HepG2 (cell line): ENCODE results near the gene CARD9. TPM values are rescaled to one million over a fixed set of nuclear protein-coding genes. Genes with fewer than 3 reads are reported as not detected.
A peak's percentile ranks its signal among the peaks of the same experiment; 100 is the strongest.

Source experiments
- ATAC-seq: fragments of 200-7000 bp; cut with Tn5 transposase; 3 replicates; pipeline ENCODE4 v1.9.1; 2020; ENCODE audit warnings: mild to moderate bottlenecking, moderate library complexity
- BruUV-seq: library from RNA; stranded (reverse); fragments of 400-500 nt; replicated peaks from 2 replicates; lab custom pipeline; 2021; lab: Mats Ljungman, UMichigan
- CTCF ChIA-PET: fragments of 300-600 bp; formaldehyde crosslinking; extraction: SDS; loops from one replicate; lab custom pipeline; 2021; ENCODE audit warnings: low total read pairs, inconsistent platforms, low intra/inter-chr PET ratio; lab: Yijun Ruan, JAX
- POLR2A ChIA-PET: fragments of 350-600 bp; sonication (Branson Sonifier 250); formaldehyde crosslinking; loops from one replicate; lab custom pipeline; 2020; ENCODE audit warnings: antibody characterized with exemption, inconsistent platforms; lab: Yijun Ruan, JAX
- DNase-seq: peaks from one replicate; pipeline ENCODE4 v3.0.0-alpha.2; 2015; ENCODE audit warnings: low spot score
- FAIRE-seq: peaks from 3 replicates; lab custom pipeline; 2011; peaks lifted over from hg19 to GRCh38; lab: Jason Lieb, UNC
- H2AFZ ChIP-seq: one replicate; pipeline ENCODE4 v1.6.1; 2011; ENCODE audit warnings: low read length, inconsistent platforms
- H3K27ac ChIP-seq: fragments of 300-600 bp; 3 replicates; pipeline ENCODE4 v1.8.0; 2011; ENCODE audit warnings: mixed run types, mild to moderate bottlenecking, mixed read lengths, low read length, inconsistent platforms; ENCODE audit not compliant: insufficient read depth; ENCODE audit errors: extremely low read length
- H3K27me3 ChIP-seq, 2 experiments: fragments of 200-600 bp in 1 of 2; 2 replicates in 1 of 2; 3 replicates in 1 of 2; pipeline versions ENCODE4 v1.6.0 to v1.8.0; 2011; ENCODE audit warnings: low read length in 2 of 2, mild to moderate bottlenecking in 2 of 2, moderate library complexity in 2 of 2, inconsistent platforms in 1 of 2; ENCODE audit not compliant: insufficient read depth in 2 of 2, control insufficient read depth in 1 of 2
- H3K36me3 ChIP-seq, 2 experiments: fragments of 200-600 bp in 1 of 2; replicated peaks in 1 of 2; 2 replicates in 1 of 2; 3 replicates in 1 of 2; pipeline versions ENCODE4 v1.5.1 to v1.8.0; 2011; ENCODE audit warnings: low read length in 2 of 2, inconsistent platforms in 1 of 2; ENCODE audit not compliant: insufficient read depth in 2 of 2, control insufficient read depth in 1 of 2
- H3K4me1 ChIP-seq: 2 replicates; pipeline ENCODE4 v1.5.1; 2012; ENCODE audit warnings: low read length, inconsistent platforms; ENCODE audit not compliant: insufficient read depth
- H3K4me2 ChIP-seq: 2 replicates; pipeline ENCODE4 v1.6.0; 2011; ENCODE audit warnings: low read depth, low read length, inconsistent platforms
- H3K4me3 ChIP-seq, 3 experiments: fragments of 200-600 bp in 1 of 3; sonication (generic), shearing (Covaris generic) in 1 of 3; replicated peaks in 1 of 3; 2 replicates each; pipeline ENCODE4 v1.5.1; 2011 to 2016; ENCODE audit warnings: low read length in 3 of 3, inconsistent platforms in 2 of 3, low read depth in 2 of 3, mild to moderate bottlenecking in 2 of 3, control low read depth in 1 of 3, mixed read lengths in 1 of 3; ENCODE audit not compliant: insufficient read depth in 1 of 3
- H3K79me2 ChIP-seq: one replicate; pipeline ENCODE4 v1.6.1; 2011; ENCODE audit warnings: low read length, inconsistent platforms; ENCODE audit not compliant: insufficient read depth
- H3K9ac ChIP-seq: 2 replicates; pipeline ENCODE4 v1.6.0; 2011; ENCODE audit warnings: mild to moderate bottlenecking, low read depth, low read length, inconsistent platforms; ENCODE audit not compliant: insufficient read depth
- H3K9me3 ChIP-seq: 2 replicates; pipeline ENCODE4 v1.5.1; 2012; ENCODE audit warnings: mild to moderate bottlenecking, low read length
- H4K20me1 ChIP-seq: 2 replicates; pipeline ENCODE4 v1.6.0; 2011; ENCODE audit warnings: inconsistent platforms, mild to moderate bottlenecking, low read length, moderate library complexity; ENCODE audit not compliant: insufficient read depth
- ESRRA ChIP-seq: sonication (generic); formaldehyde crosslinking; IDR thresholded peaks from 2 replicates; pipeline ENCODE4 v1.5.1; 2020; ENCODE audit warnings: mild to moderate bottlenecking, low read depth, missing genetic modification reagents
- HNRNPL ChIP-seq: fragments of 200-400 bp; formaldehyde crosslinking; IDR thresholded peaks from 2 replicates; pipeline ENCODE4 v1.6.1; 2017; ENCODE audit warnings: mild to moderate bottlenecking, low read depth, low read length
- HOXA5 ChIP-seq: sonication (generic); formaldehyde crosslinking; IDR thresholded peaks from 2 replicates; pipeline ENCODE4 v1.4.0; 2020; ENCODE audit warnings: missing genetic modification reagents
- SRY ChIP-seq: sonication (generic); formaldehyde crosslinking; IDR thresholded peaks from 2 replicates; pipeline ENCODE4 v1.8.0; 2022; ENCODE audit warnings: mild to moderate bottlenecking, missing genetic modification reagents
- TBX2 ChIP-seq: sonication (generic); formaldehyde crosslinking; IDR thresholded peaks from 2 replicates; pipeline ENCODE4 v1.5.0; 2020; ENCODE audit warnings: missing genetic modification reagents, mild to moderate bottlenecking, borderline replicate concordance
- ZFX ChIP-seq: sonication (generic); formaldehyde crosslinking; IDR thresholded peaks from 2 replicates; pipeline ENCODE4 v1.4.0; 2020; ENCODE audit warnings: mild to moderate bottlenecking, low read depth, missing genetic modification reagents, moderate library complexity
- ZNF136 ChIP-seq: sonication (generic); formaldehyde crosslinking; IDR thresholded peaks from 2 replicates; pipeline ENCODE4 v1.8.1; 2022; ENCODE audit warnings: low read depth, mild to moderate bottlenecking, moderate library complexity, missing genetic modification reagents
- ZNF407 ChIP-seq: sonication (generic); formaldehyde crosslinking; IDR thresholded peaks from one replicate; pipeline ENCODE4 v1.5.1; 2020; ENCODE audit warnings: mild to moderate bottlenecking, missing genetic modification reagents; ENCODE audit errors: not compliant biosample characterization
- ZNF501 ChIP-seq: sonication (generic); formaldehyde crosslinking; IDR thresholded peaks from 2 replicates; pipeline ENCODE4 v1.5.1; 2020; ENCODE audit warnings: mild to moderate bottlenecking, moderate library complexity, missing genetic modification reagents
- ZNF772 ChIP-seq: sonication (generic); formaldehyde crosslinking; IDR thresholded peaks from 2 replicates; pipeline ENCODE4 v1.5.0; 2020; ENCODE audit warnings: mild to moderate bottlenecking, missing genetic modification reagents
- WGBS: methylation state at CpG from one replicate; pipeline ENCODE4 v1.1.6; 2017; ENCODE audit warnings: low lambda C conversion rate; 5-methylcytosine and 5-hydroxymethylcytosine counted together
- in situ Hi-C: cut with HindIII; loops from 2 replicates; pipeline ENCODE4 v1.10.0; 2017; ENCODE audit warnings: low pct_unique_long_range_greater_than_20kb; ENCODE audit not compliant: extremely low pct_ligation_motif_present
- intact Hi-C: fragments of 100-400 bp; cut with micrococcal nuclease; formaldehyde crosslinking; loops from one replicate; pipeline ENCODE4 v1.10.0; 2022; ENCODE audit not compliant: unreplicated experiment
- polyA plus RNA-seq, 8 experiments: library from polyadenylated mRNA; depleted of rRNA in 3 of 8; stranded (reverse) in 7 of 8; unstranded in 1 of 8; fragments of >200 nt; fragmentation: Illumina TruSeq in 4 of 8; extraction: Trizol in 4 of 8; gene quantifications; 2 replicates each; pipeline versions ENCODE4 v1.2.1 to v1.2.3, GENCODE V29; 2011 to 2016; ENCODE audit warnings: low read depth in 4 of 8, missing spikeins in 1 of 8, mixed read lengths in 1 of 8; ENCODE audit not compliant: insufficient read depth in 1 of 8
- total RNA-seq, 5 experiments: library from RNA; depleted of rRNA; stranded (reverse); fragments of >200 nt; fragmentation: Illumina TruSeq; extraction: Trizol; gene quantifications; 2 replicates each; pipeline ENCODE4 v1.2.3, GENCODE V29; 2016; ENCODE audit warnings: low read depth in 1 of 5

Gene CARD9
- total and polyA plus RNA-seq, 2 of the 13 experiments (the other 11 are each of a cell fraction or from before 2014, with no cell fraction given), result 3.3 to 7.4 TPM

- CTCF ChIA-PET, result no interaction called here
- Histone ChIP-seq H3K9ac (peak overlapping the region; percentile 26; the same call in 1 of the 2 replicates), H2AFZ (no peak overlapping the region), H3K4me2 (peak overlapping the region; percentile 90), H3K4me3 (peak overlapping the region in 2 of 3 experiments; percentile 5 to 67; a peak in 1 of 6 replicates), H3K27ac (no peak overlapping the region), H3K79me2 (no peaks in the 10 kb centered on the region), H3K9me3 (no peaks in the 10 kb centered on the region), H3K4me1 (peaks cover 44% of the 10 kb centered on the region), H3K27me3 (peaks cover 0 to 9% of the 10 kb centered on the region in 2 experiments; a peak in 2 of 5 replicates), H4K20me1 (no peaks in the 10 kb centered on the region), H3K36me3 (no peaks in the 10 kb centered on the region)
- intact Hi-C loops, result loop anchor here (1.0 kb wide), 1 partner anchor 9 kb away; no protein-coding TSS in a partner anchor
- FAIRE-seq, result no peak
- no peak for DNase-seq
- in situ Hi-C loops, result no loop called here
- 0% methylated on average over 7 of the region's 13 CpGs for WGBS
- ATAC-seq, result peak; percentile 41
- no TSS peak for BruUV-seq
- POLR2A ChIA-PET, result interaction anchor here (0.6 to 3.3 kb wide), 3 partner anchors 8 to 19 kb away, joined by 4 to 37 read pairs (median 32); partner anchors contain the start of gene DNLZ
- TF ChIP-seq ZNF772 (CRISPR knock-in tag) (0 out of 2 replicates have a peak, but pooled peaks have one; percentile 6), ZFX (CRISPR knock-in tag) (peak; percentile 50; the same call in 1 of the 2 replicates), ZNF136 (CRISPR knock-in tag) (no peak), ESRRA (0 out of 2 replicates have a peak, but pooled peaks have one; percentile 55), HOXA5 (CRISPR knock-in tag) (no peak), ZNF407 (CRISPR knock-in tag) (no peak), ZNF501 (CRISPR knock-in tag) (peak; percentile 8; the same call in 1 of the 2 replicates), TBX2 (CRISPR knock-in tag) (no peak), HNRNPL (peak; percentile 69; the same call in 1 of the 2 replicates), SRY (CRISPR knock-in tag) (no peak)
Observed at GRCh38 chr9:136353757-136354488, 19.5 kb downstream of the CARD9 start.
